ENCODE measurements around the gene FGD4. TPM values are rescaled to one million over a fixed set of nuclear protein-coding genes. Genes with fewer than 3 reads are reported as not detected.

The FGD4 gene
- total RNA-seq, 1 experiment from 2014 or later, result 54.3 TPM

GRCh38 chr12:32567296-32567674 is 167.9 kb downstream of the FGD4 start:
- Histone ChIP-seq H3K4ac (ENCODE audit: low read depth, low read length) (no peak overlapping the region), H2BK20ac (ENCODE audit: low read depth, low read length, poor library complexity, severe bottlenecking) (no peak overlapping the region), H3K9ac (ENCODE audit: extremely low read depth, insufficient read length, low read length) (no peak overlapping the region), H3K56ac (ENCODE audit: insufficient read length, low read depth, low read length) (no peak overlapping the region), H3K79me2 (ENCODE audit: insufficient read depth, low read length) (no peaks in the 10 kb centered on the region), H4K5ac (ENCODE audit: insufficient read length, low read depth, low read length) (no peak overlapping the region), H3K4me1 (ENCODE audit: insufficient read depth, low read length) (peaks cover 6% of the 10 kb centered on the region; the same call in 1 of the 2 replicates), H2AK5ac (ENCODE audit: insufficient read length, low read length) (no peak overlapping the region), H2BK5ac (ENCODE audit: insufficient read length, low read length) (no peak overlapping the region), H3K9me3 (ENCODE audit: control insufficient read depth, low read depth, low read length) (no peaks in the 10 kb centered on the region), H3K79me1 (ENCODE audit: insufficient read depth, low read depth, low read length, poor library complexity, severe bottlenecking) (peaks cover 4% of the 10 kb centered on the region), H2BK12ac (ENCODE audit: insufficient read length, low read depth, low read length) (no peak overlapping the region), H3K4me2 (ENCODE audit: insufficient read depth, insufficient read length, low read length) (no peak overlapping the region), H2BK120ac (ENCODE audit: low read depth, low read length, poor library complexity, severe bottlenecking) (no peak overlapping the region), H4K20me1 (ENCODE audit: control insufficient read depth, insufficient read depth, insufficient read length) (no peaks in the 10 kb centered on the region), H4K8ac (replicated peaks; ENCODE audit: insufficient read length, low read depth, low read length) (no peak overlapping the region), H2BK15ac (ENCODE audit: low read depth, low read length) (no peak overlapping the region), H3K18ac (ENCODE audit: insufficient read length, low read depth, low read length) (no peak overlapping the region), H4K91ac (ENCODE audit: insufficient read length, low read depth, low read length) (no peak overlapping the region), H3K14ac (ENCODE audit: insufficient read depth, low read length) (no peak overlapping the region), H3K23ac (ENCODE audit: insufficient read length, low read depth, low read length) (no peak overlapping the region), H2AFZ (ENCODE audit: low read length) (no peak overlapping the region), H3K27ac (ENCODE audit: insufficient read length, low read depth, low read length) (no peak overlapping the region), H3K23me2 (ENCODE audit: insufficient read length, low read depth, low read length, poor library complexity, severe bottlenecking) (no peaks in the 10 kb centered on the region), H3K27me3 (ENCODE audit: insufficient read depth, low read length) (no peaks in the 10 kb centered on the region), H3T11ph (ENCODE audit: low read length) (no peak overlapping the region)
- peaks cover 4 to 10% of the 10 kb centered on the region in 2 experiments; a peak in 3 of 5 replicates for H3K9me3 Mint-ChIP-seq
- peaks cover 22 to 34% (median 28%) of the 10 kb centered on the region in 3 experiments; a peak in 6 of 7 replicates for H3K36me3 Mint-ChIP-seq (ENCODE audit: insufficient read depth in 1 of 3, low read depth in 3 of 3)
- H3K27me3 Mint-ChIP-seq (ENCODE audit: low read depth), result no peaks in the 10 kb centered on the region; the same call in 1 of the 2 replicates
- DNase-seq, result no peak
- H3K27ac Mint-ChIP-seq, result peak overlapping the region in 2 of 3 experiments; percentile 13 to 71; a peak in 3 of 7 replicates
- no peak for TF ChIP-seq CTCF (conservative IDR thresholded peaks at IDR 0.05)
- H3K4me3 Mint-ChIP-seq, result no peak overlapping the region; a peak in 1 of 5 replicates
- H3K4me1 Mint-ChIP-seq, result peaks cover 50 to 53% of the 10 kb centered on the region in 2 experiments
- WGBS (ENCODE audit: extremely low coverage, insufficient read length, low lambda C conversion rate), result no CpG with 5 or more reads among the region's 6 CpGs
